Esophagus muscularis mucosa (tissue), 4 donors: Measurements from ENCODE around the gene BTG4. TPM values are rescaled to one million over a fixed set of nuclear protein-coding genes. Genes with fewer than 3 reads are reported as not detected.
A peak's percentile ranks its signal among the peaks of the same experiment; 100 is the strongest.

Source experiments
- DNase-seq: peaks from one replicate; pipeline ENCODE4 v3.0.0-alpha.2; 2017; ENCODE audit errors: extremely low spot score
- H3K27ac ChIP-seq, 4 donors: fragments of 200-600 bp; sonication (generic); replicated peaks in 1 of 4; 1 replicate in 3 of 4; 2 replicates in 1 of 4; pipeline ENCODE4 v1.5.1; 2016 to 2019; ENCODE audit warnings: mild to moderate bottlenecking in 1 of 4
- H3K27me3 ChIP-seq, 4 donors: fragments of 200-600 bp; sonication (generic); one replicate each; pipeline versions ENCODE4 v1.5.1 to v1.6.0; 2016 to 2019
- H3K36me3 ChIP-seq, 4 donors: fragments of 200-600 bp; sonication (generic); one replicate each; pipeline ENCODE4 v1.5.1; 2016 to 2019
- H3K4me1 ChIP-seq, 4 donors: fragments of 200-600 bp; sonication (generic); one replicate each; pipeline ENCODE4 v1.5.1; 2016 to 2019
- H3K4me3 ChIP-seq, 4 donors: fragments of 200-600 bp; sonication (generic); 1 replicate in 2 of 4; 2 replicates in 2 of 4; pipeline ENCODE4 v1.5.1; 2016 to 2019; ENCODE audit warnings: mild to moderate bottlenecking in 4 of 4, moderate library complexity in 1 of 4
- H3K9me3 ChIP-seq, 4 donors: fragments of 200-600 bp; sonication (generic); 1 replicate in 3 of 4; 2 replicates in 1 of 4; pipeline ENCODE4 v1.5.1; 2016 to 2019
- EP300 ChIP-seq: sonication (generic); formaldehyde crosslinking; IDR thresholded peaks from one replicate; pipeline ENCODE4 v1.6.1; 2017; ENCODE audit warnings: antibody characterized with exemption
- POLR2A ChIP-seq: fragments of 450-650 bp; IDR thresholded peaks from one replicate; pipeline ENCODE4 v1.6.1; 2017; ENCODE audit warnings: antibody characterized with exemption, moderate library complexity, mild to moderate bottlenecking, low read depth
- POLR2AphosphoS5 ChIP-seq, 2 donors: sonication (generic); formaldehyde crosslinking; IDR thresholded peaks; one replicate each; pipeline ENCODE4 v1.6.1; 2017; ENCODE audit warnings: antibody characterized with exemption in 2 of 2
- WGBS: methylation state at CpG from one replicate; pipeline ENCODE4 v1.1.5; 2018; 5-methylcytosine and 5-hydroxymethylcytosine counted together
- intact Hi-C: fragments of 100-400 bp; cut with DNase I; formaldehyde crosslinking; loops from one replicate; pipeline ENCODE4 v1.15.1; 2023
- total RNA-seq, 4 donors: library from RNA; depleted of rRNA; stranded (reverse); fragments of >200 nt; gene quantifications; one replicate each; pipeline versions ENCODE4 v1.1.0 to v1.2.1, GENCODE V29; 2016
- TF ChIP-seq, protein P1 (sequence below), 3 experiments: fragments of 200-600 bp in 2 of 3; fragments of 450-650 bp in 1 of 3; sonication (generic) in 2 of 3; IDR thresholded peaks; one replicate each; pipeline ENCODE4 v1.5.1; 2017 to 2019; ENCODE audit warnings: antibody characterized with exemption in 3 of 3, mild to moderate bottlenecking in 2 of 3, moderate library complexity in 1 of 3

Gene BTG4
- total RNA-seq, 4 donors from 2014 or later: not detected

DNA sequence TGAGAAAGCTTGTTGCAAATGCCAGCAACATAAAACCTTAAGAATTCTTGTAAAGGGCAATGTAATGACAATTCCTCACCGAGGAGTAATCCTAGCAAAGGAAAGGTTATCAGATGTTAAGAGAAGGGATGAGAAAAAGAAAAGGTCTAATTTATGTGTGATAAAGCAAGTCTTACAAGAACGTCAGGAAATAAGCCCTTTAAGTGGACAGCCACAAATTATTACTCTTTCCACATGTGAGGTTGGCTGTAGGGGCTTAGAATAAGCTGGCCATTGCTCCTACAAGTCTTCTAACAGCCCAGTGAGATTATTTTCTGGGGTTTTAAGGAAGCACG, 37.6 kb upstream of the BTG4 start:
- no peaks in the 10 kb centered on the region for H3K4me1 ChIP-seq
- no peak overlapping the region for H3K4me3 ChIP-seq
- 78% methylated on average over 3 of the region's 3 CpGs for WGBS

DNA sequence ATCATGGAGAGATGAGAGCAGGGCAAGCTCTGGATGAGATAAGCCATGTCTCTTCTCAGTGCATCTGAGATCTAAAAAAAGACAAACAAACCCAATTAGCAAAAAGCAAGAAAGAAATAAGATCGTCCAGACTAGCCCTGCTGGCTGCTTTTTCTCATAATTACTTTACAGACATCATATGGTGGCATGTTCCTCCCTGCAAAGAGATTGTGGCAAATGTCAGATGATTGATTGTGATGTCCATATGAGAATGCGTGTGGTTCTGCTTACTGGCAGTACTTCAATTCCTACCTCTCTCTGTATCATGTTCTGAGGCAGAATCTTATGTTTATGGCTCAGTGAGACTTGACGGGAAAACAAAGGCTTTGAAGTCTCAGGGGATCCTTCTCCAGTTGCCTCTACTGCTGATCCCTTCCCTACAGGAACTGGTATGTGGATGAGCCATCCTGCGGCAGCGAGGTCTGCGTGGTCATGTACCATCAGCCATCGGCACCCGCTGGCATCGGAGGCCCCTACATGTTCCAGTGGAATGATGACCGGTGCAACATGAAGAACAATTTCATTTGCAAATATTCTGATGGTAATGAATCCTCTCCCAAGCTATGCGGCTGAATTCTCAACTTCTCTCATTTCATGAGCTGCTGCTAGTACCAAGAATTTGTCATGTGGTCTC, 37.1 kb upstream of the BTG4 start:
- H3K36me3 ChIP-seq: peaks cover 0 to 37% (median 2%) of the 10 kb centered on the region in 4 donors
- H3K27me3 ChIP-seq: no peaks in the 10 kb centered on the region
- no peaks in the 10 kb centered on the region for H3K9me3 ChIP-seq
- WGBS: 87% methylated on average over 11 of the region's 11 CpGs
- H3K4me3 ChIP-seq: no peak overlapping the region
- no peak overlapping the region for H3K27ac ChIP-seq
- no peaks in the 10 kb centered on the region for H3K4me1 ChIP-seq
- intact Hi-C loops: no loop called here
- TF ChIP-seq, protein P1, sequence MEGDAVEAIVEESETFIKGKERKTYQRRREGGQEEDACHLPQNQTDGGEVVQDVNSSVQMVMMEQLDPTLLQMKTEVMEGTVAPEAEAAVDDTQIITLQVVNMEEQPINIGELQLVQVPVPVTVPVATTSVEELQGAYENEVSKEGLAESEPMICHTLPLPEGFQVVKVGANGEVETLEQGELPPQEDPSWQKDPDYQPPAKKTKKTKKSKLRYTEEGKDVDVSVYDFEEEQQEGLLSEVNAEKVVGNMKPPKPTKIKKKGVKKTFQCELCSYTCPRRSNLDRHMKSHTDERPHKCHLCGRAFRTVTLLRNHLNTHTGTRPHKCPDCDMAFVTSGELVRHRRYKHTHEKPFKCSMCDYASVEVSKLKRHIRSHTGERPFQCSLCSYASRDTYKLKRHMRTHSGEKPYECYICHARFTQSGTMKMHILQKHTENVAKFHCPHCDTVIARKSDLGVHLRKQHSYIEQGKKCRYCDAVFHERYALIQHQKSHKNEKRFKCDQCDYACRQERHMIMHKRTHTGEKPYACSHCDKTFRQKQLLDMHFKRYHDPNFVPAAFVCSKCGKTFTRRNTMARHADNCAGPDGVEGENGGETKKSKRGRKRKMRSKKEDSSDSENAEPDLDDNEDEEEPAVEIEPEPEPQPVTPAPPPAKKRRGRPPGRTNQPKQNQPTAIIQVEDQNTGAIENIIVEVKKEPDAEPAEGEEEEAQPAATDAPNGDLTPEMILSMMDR (IDR thresholded peaks at IDR 0.05): no peak
- TF ChIP-seq POLR2AphosphoS5 (IDR thresholded peaks at IDR 0.05) (no peak), EP300 (no peak), POLR2A (no peak)
- peak; percentile 90 for DNase-seq

More for the DNA sequence above, 37.6 kb upstream of the BTG4 start:
- H3K27ac ChIP-seq: no peak overlapping the region
- no peaks in the 10 kb centered on the region for H3K9me3 ChIP-seq
- TF ChIP-seq POLR2AphosphoS5 (IDR thresholded peaks at IDR 0.05) (no peak), POLR2A (no peak), EP300 (no peak)
- TF ChIP-seq, protein P1 (IDR thresholded peaks at IDR 0.05): no peak
- intact Hi-C loops: no loop called here
- no peaks in the 10 kb centered on the region for H3K27me3 ChIP-seq
- DNase-seq: no peak
- peaks cover 0 to 34% (median 2%) of the 10 kb centered on the region in 4 donors for H3K36me3 ChIP-seq

DNA sequence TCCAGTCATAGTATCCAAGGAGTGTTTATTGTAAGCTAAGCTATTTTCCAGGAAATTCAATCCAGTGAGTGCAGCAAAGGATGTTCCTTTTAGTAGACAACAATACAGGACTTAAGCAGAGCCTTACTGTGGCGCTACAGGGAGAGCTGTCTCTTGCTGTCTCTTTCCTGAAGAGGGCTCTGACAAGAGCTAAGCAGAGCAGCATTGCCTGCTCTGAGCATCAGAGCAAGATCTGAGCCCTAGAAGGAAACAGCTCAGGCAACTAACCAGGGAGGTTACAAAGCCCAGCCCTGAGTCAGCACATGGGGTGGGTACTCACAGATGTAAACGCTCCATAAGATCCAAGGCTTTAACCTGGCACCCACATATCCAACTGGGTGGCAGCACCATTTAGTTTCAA, 36.3 kb upstream of the BTG4 start:
- Histone ChIP-seq H3K27ac (no peak overlapping the region), H3K27me3 (no peaks in the 10 kb centered on the region), H3K4me1 (no peaks in the 10 kb centered on the region), H3K4me3 (no peak overlapping the region), H3K36me3 (peaks cover 0 to 39% (median 4%) of the 10 kb centered on the region in 4 donors), H3K9me3 (no peaks in the 10 kb centered on the region)
- TF ChIP-seq, protein P1 (IDR thresholded peaks at IDR 0.05): no peak
- TF ChIP-seq POLR2A (no peak), POLR2AphosphoS5 (IDR thresholded peaks at IDR 0.05) (no peak), EP300 (no peak)
- intact Hi-C loops: no loop called here
- 58% methylated on average over 1 of the region's 2 CpGs for WGBS
- DNase-seq: peak; percentile 74

DNA sequence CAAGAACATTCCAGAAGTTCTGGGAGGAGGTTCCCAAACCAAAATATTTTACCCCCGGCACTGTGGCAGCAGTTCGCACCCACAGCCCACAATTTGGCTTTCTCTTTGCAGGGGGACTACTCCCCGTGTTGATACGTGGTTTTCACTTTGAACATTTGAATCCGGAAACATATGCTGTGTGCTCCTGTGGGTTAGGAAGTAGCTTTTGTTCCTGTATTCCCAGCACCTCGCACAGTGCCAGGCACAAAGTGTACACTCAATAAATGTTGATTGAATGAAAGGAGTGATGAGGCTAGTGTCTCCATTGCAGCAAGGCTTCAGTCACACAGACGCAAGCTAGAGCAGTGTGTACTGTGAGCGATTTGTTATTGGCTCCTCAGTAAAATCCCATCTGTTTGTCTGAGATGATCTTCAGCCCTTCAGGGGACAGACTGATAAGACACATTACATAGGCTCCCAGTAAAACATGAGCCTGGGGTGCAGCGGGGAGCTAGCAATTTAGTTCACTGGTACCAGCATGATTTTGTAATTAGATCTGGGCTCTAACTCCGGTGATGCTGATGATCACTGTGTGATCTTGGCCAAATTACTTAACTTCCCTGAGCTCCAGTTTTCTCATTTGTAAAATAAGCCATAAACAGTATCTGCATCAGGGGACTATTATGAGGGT, 30.6 kb upstream of the BTG4 start:
- WGBS: 87% methylated on average over 10 of the region's 10 CpGs

More for the DNA sequence above, 30.6 kb upstream of the BTG4 start:
- Histone ChIP-seq H3K27me3 (peaks cover 0 to 34% (median 4%) of the 10 kb centered on the region in 4 donors), H3K27ac (no peak overlapping the region), H3K4me1 (peaks cover 22 to 31% (median 29%) of the 10 kb centered on the region in 4 donors), H3K4me3 (no peak overlapping the region), H3K36me3 (peaks cover 0 to 19% (median 4%) of the 10 kb centered on the region in 4 donors), H3K9me3 (no peaks in the 10 kb centered on the region)
- intact Hi-C loops: no loop called here
- TF ChIP-seq EP300 (no peak), POLR2A (no peak), POLR2AphosphoS5 (IDR thresholded peaks at IDR 0.05) (no peak)
- TF ChIP-seq, protein P1 (IDR thresholded peaks at IDR 0.05): no peak
- no peak for DNase-seq
